Spleen (tissue), 11 donors: ENCODE data around the gene MAP3K10. TPM values are rescaled to one million over a fixed set of nuclear protein-coding genes. Genes with fewer than 3 reads are reported as not detected.

Experiments
- DNase-seq: peaks from one replicate; pipeline ENCODE4 v3.0.0-alpha.2; 2020
- H3K27ac ChIP-seq, 8 donors: fragments of 200-600 bp; sonication (generic) in 7 of 8; 1 replicate in 4 of 8; 2 replicates in 4 of 8; pipeline versions ENCODE4 v1.5.0 to v1.8.0; 2016 to 2021; ENCODE audit warnings: inconsistent platforms in 4 of 8, mild to moderate bottlenecking in 4 of 8, moderate library complexity in 1 of 8
- H3K27me3 ChIP-seq, 7 donors: fragments of 200-600 bp; sonication (generic) in 6 of 7; replicated peaks in 1 of 7; 1 replicate in 4 of 7; 2 replicates in 3 of 7; pipeline versions ENCODE4 v1.5.0 to v1.8.0; 2016 to 2021; ENCODE audit warnings: inconsistent platforms in 3 of 7, mild to moderate bottlenecking in 1 of 7
- H3K36me3 ChIP-seq, 6 donors: fragments of 200-600 bp; sonication (generic) in 5 of 6; 1 replicate in 4 of 6; 2 replicates in 2 of 6; pipeline versions ENCODE4 v1.5.0 to v1.8.0; 2016 to 2021; ENCODE audit warnings: inconsistent platforms in 2 of 6
- H3K4me1 ChIP-seq, 6 donors: fragments of 200-600 bp; sonication (generic) in 5 of 6; 1 replicate in 3 of 6; 2 replicates in 3 of 6; pipeline versions ENCODE4 v1.5.0 to v1.8.0; 2016 to 2021; ENCODE audit warnings: inconsistent platforms in 3 of 6
- H3K4me3 ChIP-seq, 8 donors: fragments of 200-600 bp; sonication (generic) in 7 of 8; 1 replicate in 4 of 8; 2 replicates in 4 of 8; pipeline versions ENCODE4 v1.5.0 to v1.8.0; 2016 to 2021; ENCODE audit warnings: inconsistent platforms in 4 of 8, mild to moderate bottlenecking in 4 of 8, moderate library complexity in 2 of 8
- H3K9me3 ChIP-seq, 8 donors: fragments of 200-600 bp; sonication (generic) in 7 of 8; 1 replicate in 4 of 8; 2 replicates in 4 of 8; pipeline versions ENCODE4 v1.5.0 to v1.8.0; 2016 to 2021; ENCODE audit warnings: inconsistent platforms in 4 of 8
- POLR2A ChIP-seq, 3 donors: fragments of 450-650 bp; IDR thresholded peaks; one replicate each; pipeline ENCODE4 v1.5.1; 2017; ENCODE audit warnings: antibody characterized with exemption in 3 of 3, mild to moderate bottlenecking in 1 of 3
- POLR2AphosphoS5 ChIP-seq, 3 donors: sonication (generic); formaldehyde crosslinking; IDR thresholded peaks; one replicate each; pipeline ENCODE4 v1.5.1; 2017; ENCODE audit warnings: antibody characterized with exemption in 3 of 3
- WGBS, 5 donors: extraction: QIAGEN DNeasy Blood & Tissue Kit in 3 of 5; methylation state at CpG; one replicate each; pipeline versions ENCODE4 v1.1.5 to v1.1.7; 2013 to 2018; 5-methylcytosine and 5-hydroxymethylcytosine counted together
- intact Hi-C: fragments of 100-400 bp; cut with DNase I; formaldehyde crosslinking; loops from one replicate; pipeline ENCODE4 v1.15.0; 2023; ENCODE audit warnings: low total_unique reads
- polyA plus RNA-seq, 3 donors: library from polyadenylated mRNA; stranded (reverse); fragments of 200-250 nt; gene quantifications; one replicate each; pipeline ENCODE4 v1.2.1, GENCODE V29; 2013
- total RNA-seq, 7 donors: library from RNA; depleted of rRNA in 3 of 7; stranded (reverse); fragments of >200 nt in 3 of 7; fragmentation: NEBNext Ultra II Directional in 4 of 7; extraction: Animal tissue kit (Norgen Biotek cat#: 25700) in 4 of 7; gene quantifications; one replicate each; pipeline versions ENCODE4 v1.1.0 to v1.2.1, GENCODE V29; 2016 to 2021
- TF ChIP-seq, protein P1 (sequence below), 11 experiments: fragments of 200-600 bp in 7 of 11; fragments of 450-650 bp in 4 of 11; sonication (generic) in 4 of 11; IDR thresholded peaks in 8 of 11; conservative IDR thresholded peaks in 3 of 11; 1 replicate in 7 of 11; 2 replicates in 4 of 11; pipeline versions ENCODE4 v1.4.0 to v1.8.0; 2016 to 2021; ENCODE audit warnings: antibody characterized with exemption in 11 of 11, inconsistent platforms in 4 of 11, mild to moderate bottlenecking in 1 of 11
- donor health status: healthy with polysubstance abuse.
- donor health status: DM: no; HTN: no; CAD: no; lungs with moderate emphysema.
- donor health status: DM: no; HTN: no; CAD: no.
- donor health status: Bipolar disorder and iron deficiency.
- donor health status: healthy.
- donor health status: DM: no; HTN: no; CAD: no.
- donor health status: DM: yes; HTN: yes; CAD: no.

MAP3K10 gene
- total and polyA plus RNA-seq, 10 donors, result 4.3 to 25.6 (median 17.4) TPM

DNA sequence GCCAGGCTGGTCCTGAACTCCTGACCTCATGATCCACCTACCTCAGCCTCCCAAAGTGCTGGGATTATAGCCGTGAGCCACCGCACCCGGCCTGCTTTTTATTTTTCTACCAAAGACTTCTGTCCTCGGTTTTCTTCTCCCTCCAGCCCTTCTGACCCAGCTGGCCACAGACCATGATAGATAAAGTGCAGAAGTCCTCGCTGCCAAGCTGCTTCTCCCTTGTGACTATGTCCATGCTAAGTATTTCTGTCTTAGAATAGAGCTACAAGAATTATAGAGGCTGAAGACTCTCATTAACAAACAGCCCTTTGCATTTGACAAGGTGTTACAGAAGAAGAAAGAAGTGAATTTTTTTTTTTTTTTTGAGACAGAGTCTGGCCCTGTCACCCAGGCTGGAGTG lies 15.4 kb upstream of the MAP3K10 start:
- intact Hi-C loops, result no loop called here
- 76 to 86% (median 83%) methylated on average over 5 of the region's 5 CpGs for WGBS, 5 donors
- H3K36me3 ChIP-seq, result no peaks in the 10 kb centered on the region
- no peak overlapping the region for H3K27ac ChIP-seq
- no peak overlapping the region for H3K4me3 ChIP-seq
- DNase-seq, result no peak
- H3K27me3 ChIP-seq, result peaks cover 0 to 9% (median 0%) of the 10 kb centered on the region in 7 donors
- H3K4me1 ChIP-seq, result no peaks in the 10 kb centered on the region
- H3K9me3 ChIP-seq, result no peaks in the 10 kb centered on the region
- TF ChIP-seq POLR2AphosphoS5 (IDR thresholded peaks at IDR 0.05), result no peak
- TF ChIP-seq POLR2A (IDR thresholded peaks at IDR 0.05), result no peak
- TF ChIP-seq, protein P1, sequence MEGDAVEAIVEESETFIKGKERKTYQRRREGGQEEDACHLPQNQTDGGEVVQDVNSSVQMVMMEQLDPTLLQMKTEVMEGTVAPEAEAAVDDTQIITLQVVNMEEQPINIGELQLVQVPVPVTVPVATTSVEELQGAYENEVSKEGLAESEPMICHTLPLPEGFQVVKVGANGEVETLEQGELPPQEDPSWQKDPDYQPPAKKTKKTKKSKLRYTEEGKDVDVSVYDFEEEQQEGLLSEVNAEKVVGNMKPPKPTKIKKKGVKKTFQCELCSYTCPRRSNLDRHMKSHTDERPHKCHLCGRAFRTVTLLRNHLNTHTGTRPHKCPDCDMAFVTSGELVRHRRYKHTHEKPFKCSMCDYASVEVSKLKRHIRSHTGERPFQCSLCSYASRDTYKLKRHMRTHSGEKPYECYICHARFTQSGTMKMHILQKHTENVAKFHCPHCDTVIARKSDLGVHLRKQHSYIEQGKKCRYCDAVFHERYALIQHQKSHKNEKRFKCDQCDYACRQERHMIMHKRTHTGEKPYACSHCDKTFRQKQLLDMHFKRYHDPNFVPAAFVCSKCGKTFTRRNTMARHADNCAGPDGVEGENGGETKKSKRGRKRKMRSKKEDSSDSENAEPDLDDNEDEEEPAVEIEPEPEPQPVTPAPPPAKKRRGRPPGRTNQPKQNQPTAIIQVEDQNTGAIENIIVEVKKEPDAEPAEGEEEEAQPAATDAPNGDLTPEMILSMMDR (IDR thresholded peaks at IDR 0.05 in 8 of 11, conservative IDR thresholded peaks at IDR 0.05 in 3 of 11), result no peak

DNA sequence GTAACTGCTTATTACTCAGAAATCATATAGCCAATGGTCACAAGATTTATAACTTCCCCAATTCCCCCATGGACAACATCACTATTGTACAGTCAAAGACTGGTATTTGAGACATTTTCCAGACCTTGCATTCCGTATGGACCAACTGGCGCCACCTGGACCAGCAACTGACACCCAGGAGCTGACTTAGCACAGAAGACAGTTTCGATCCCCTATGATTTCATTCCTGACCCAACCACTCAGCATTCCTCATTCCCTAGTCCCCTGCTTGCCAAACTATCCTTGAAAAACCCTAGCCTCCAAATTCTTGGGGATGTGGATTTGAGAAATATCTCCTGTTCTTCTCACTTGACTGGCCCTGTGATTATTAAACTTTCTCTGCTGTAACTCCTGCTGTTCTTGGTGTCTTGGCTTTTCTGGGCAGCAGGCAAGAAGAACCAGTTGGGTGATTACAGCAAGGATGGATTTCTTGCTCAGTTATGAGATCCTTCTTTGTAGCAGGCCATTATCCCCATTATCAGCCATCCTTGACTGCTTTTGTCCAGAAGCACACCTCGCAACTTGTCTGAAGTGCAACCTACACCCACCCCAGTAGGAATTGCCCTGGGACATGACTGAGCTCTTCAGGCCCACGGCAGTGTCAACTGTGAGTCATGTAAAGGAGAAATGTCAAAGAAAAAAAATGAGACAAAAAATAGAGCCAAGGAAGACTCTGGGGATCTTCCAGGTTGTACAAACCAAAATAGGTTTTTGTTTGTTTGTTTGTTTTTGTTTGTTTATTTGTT lies 13.7 kb upstream of the MAP3K10 start:
- TF ChIP-seq POLR2AphosphoS5 (IDR thresholded peaks at IDR 0.05), result no peak
- TF ChIP-seq POLR2A (IDR thresholded peaks at IDR 0.05), result no peak
- TF ChIP-seq, protein P1 (IDR thresholded peaks at IDR 0.05 in 8 of 11, conservative IDR thresholded peaks at IDR 0.05 in 3 of 11), result no peak
- Histone ChIP-seq H3K9me3 (no peaks in the 10 kb centered on the region), H3K36me3 (no peaks in the 10 kb centered on the region), H3K27ac (no peak overlapping the region), H3K4me1 (no peaks in the 10 kb centered on the region), H3K27me3 (peaks cover 0 to 9% (median 0%) of the 10 kb centered on the region in 7 donors), H3K4me3 (no peak overlapping the region)
- no peak for DNase-seq
- intact Hi-C loops, result no loop called here
- 79 to 91% (median 87%) methylated on average over 5 of the region's 5 CpGs for WGBS, 5 donors

DNA sequence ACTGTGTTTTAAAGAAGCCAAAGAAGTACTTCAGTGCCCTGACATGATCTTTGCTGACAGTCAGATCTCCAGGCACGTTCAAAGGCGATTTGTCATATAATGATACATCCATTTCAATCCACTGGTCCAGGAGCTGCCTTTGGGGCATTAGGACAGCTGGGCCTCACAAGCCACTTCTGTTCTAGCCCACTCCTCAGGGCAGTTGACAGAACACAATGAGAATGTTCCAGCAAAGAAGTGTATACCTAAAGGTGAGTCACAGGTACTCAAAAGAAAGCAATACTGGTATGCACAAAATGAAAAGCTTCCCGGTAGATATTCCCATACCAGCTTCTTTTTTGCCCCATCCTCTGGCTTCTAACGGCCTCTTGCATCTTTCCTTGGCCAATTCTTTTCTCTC lies 12.5 kb upstream of the MAP3K10 start:
- H3K9me3 ChIP-seq, result no peaks in the 10 kb centered on the region
- no peaks in the 10 kb centered on the region for H3K4me1 ChIP-seq
- TF ChIP-seq, protein P1 (IDR thresholded peaks at IDR 0.05 in 8 of 11, conservative IDR thresholded peaks at IDR 0.05 in 3 of 11), result no peak
- TF ChIP-seq POLR2A (IDR thresholded peaks at IDR 0.05) (no peak), POLR2AphosphoS5 (IDR thresholded peaks at IDR 0.05) (no peak)
- WGBS, 5 donors, result 81 to 89% (median 86%) methylated on average over 4 of the region's 4 CpGs
- H3K27me3 ChIP-seq, result peaks cover 0 to 9% (median 0%) of the 10 kb centered on the region in 7 donors
- no peaks in the 10 kb centered on the region for H3K36me3 ChIP-seq
- intact Hi-C loops, result no loop called here
- DNase-seq, result no peak
- H3K4me3 ChIP-seq, result no peak overlapping the region
- H3K27ac ChIP-seq, result no peak overlapping the region

DNA sequence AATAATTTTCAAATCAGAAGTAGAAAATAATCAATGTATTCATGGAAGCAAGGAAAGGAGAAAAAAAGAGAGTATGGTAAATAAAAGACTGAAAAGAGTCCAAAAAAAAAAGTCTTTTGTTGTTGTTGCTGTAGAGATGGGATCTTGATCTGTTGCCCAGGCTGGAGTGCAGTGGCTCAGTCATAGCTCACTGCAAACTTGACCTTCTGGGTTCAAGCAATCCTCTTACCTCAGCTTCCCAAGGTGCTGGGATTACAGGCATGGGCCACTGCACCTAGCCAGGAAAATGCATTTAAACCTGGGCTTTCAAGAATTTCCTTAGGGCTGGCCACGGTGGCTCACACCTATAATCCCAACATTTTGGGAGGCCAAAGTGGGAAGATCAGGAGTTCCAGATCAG lies 7.0 kb upstream of the MAP3K10 start:
- intact Hi-C loops, result no loop called here

More for the DNA sequence above, 7.0 kb upstream of the MAP3K10 start:
- H3K36me3 ChIP-seq, result no peaks in the 10 kb centered on the region
- peaks cover 0 to 9% (median 0%) of the 10 kb centered on the region in 7 donors for H3K27me3 ChIP-seq
- DNase-seq, result no peak
- TF ChIP-seq POLR2A (IDR thresholded peaks at IDR 0.05) (no peak), POLR2AphosphoS5 (IDR thresholded peaks at IDR 0.05) (no peak)
- TF ChIP-seq, protein P1 (IDR thresholded peaks at IDR 0.05 in 8 of 11, conservative IDR thresholded peaks at IDR 0.05 in 3 of 11), result no peak
- H3K9me3 ChIP-seq, result no peaks in the 10 kb centered on the region
- H3K4me1 ChIP-seq, result no peaks in the 10 kb centered on the region
- WGBS, 5 donors, result 71 to 100% (median 86%) methylated on average over 1 of the region's 1 CpG
- no peak overlapping the region for H3K4me3 ChIP-seq
- H3K27ac ChIP-seq, result no peak overlapping the region
